GM12878 (cell line): ENCODE measurements around the gene TMEM72.

Source experiments
- EZH2 ChIP-seq: IDR thresholded peaks from 2 replicates; pipeline ENCODE4 v1.6.1; 2012; ENCODE audit warnings: low read depth, mild to moderate bottlenecking, control low read depth, inconsistent platforms, low read length, borderline replicate concordance; ENCODE audit not compliant: control insufficient read depth
- HDAC2 ChIP-seq: fragments of 200-600 bp; sonication (generic); IDR thresholded peaks from 2 replicates; pipeline ENCODE4 v1.6.1; 2017
- JUND ChIP-seq: IDR thresholded peaks from 2 replicates; pipeline ENCODE4 v1.6.1; 2012; ENCODE audit warnings: low read depth, mild to moderate bottlenecking, low read length, improper control_type of control experiment, moderate library complexity
- MEF2A ChIP-seq: IDR thresholded peaks from 2 replicates; pipeline ENCODE4 v1.6.1; 2011; ENCODE audit warnings: low read depth, mild to moderate bottlenecking, low read length, moderate library complexity; ENCODE audit not compliant: insufficient read depth
- MXI1 ChIP-seq: fragments of 150-350 bp; IDR thresholded peaks from 2 replicates; pipeline ENCODE4 v1.6.1; 2011; ENCODE audit warnings: low read depth, mild to moderate bottlenecking, inconsistent platforms, low read length, improper control_type of control experiment
- POLR2A ChIP-seq: IDR thresholded peaks from 2 replicates; pipeline ENCODE4 v1.6.1; 2011; ENCODE audit warnings: low read depth, mild to moderate bottlenecking, low read length
- POLR2AphosphoS2 ChIP-seq: IDR thresholded peaks from 2 replicates; pipeline ENCODE4 v1.6.1; 2011; ENCODE audit warnings: low read depth, mild to moderate bottlenecking, low read length, improper control_type of control experiment, moderate library complexity
- RAD21 ChIP-seq: IDR thresholded peaks from 2 replicates; pipeline ENCODE4 v1.6.1; 2011; ENCODE audit warnings: mild to moderate bottlenecking, low read depth, low read length, moderate library complexity; ENCODE audit not compliant: insufficient read depth
- RAD51 ChIP-seq: fragments of 450-650 bp; IDR thresholded peaks from 2 replicates; pipeline ENCODE4 v1.6.1; 2016; ENCODE audit warnings: moderate library complexity, mild to moderate bottlenecking, inconsistent platforms
- RBBP5 ChIP-seq: fragments of 200-600 bp; sonication (generic); conservative IDR thresholded peaks from 2 replicates; pipeline ENCODE4 v1.6.1; 2016
- RFX5 ChIP-seq: IDR thresholded peaks from 2 replicates; pipeline ENCODE4 v1.6.1; 2011; ENCODE audit warnings: low read depth, low read length, improper control_type of control experiment
- ZNF384 ChIP-seq: IDR thresholded peaks from 2 replicates; pipeline ENCODE4 v1.6.1; 2012; ENCODE audit warnings: low read depth, mild to moderate bottlenecking, low read length, improper control_type of control experiment, borderline replicate concordance
- TF ChIP-seq, protein P1 (sequence below), 3 experiments: IDR thresholded peaks in 2 of 3; conservative IDR thresholded peaks in 1 of 3; 2 replicates each; pipeline ENCODE4 v1.5.1; 2011; ENCODE audit warnings: low read depth in 3 of 3, low read length in 3 of 3, mild to moderate bottlenecking in 3 of 3, control low read depth in 2 of 3, moderate library complexity in 2 of 3, inconsistent platforms in 1 of 3, mixed read lengths in 1 of 3; ENCODE audit not compliant: control insufficient read depth in 2 of 3, insufficient read depth in 1 of 3; ENCODE audit errors: extremely low read depth in 1 of 3
- TF ChIP-seq, protein P2 (sequence below): fragments of 450-650 bp; IDR thresholded peaks from 2 replicates; pipeline ENCODE4 v1.6.1; 2018; ENCODE audit warnings: borderline replicate concordance, mild to moderate bottlenecking; ENCODE audit not compliant: partially characterized antibody

DNA sequence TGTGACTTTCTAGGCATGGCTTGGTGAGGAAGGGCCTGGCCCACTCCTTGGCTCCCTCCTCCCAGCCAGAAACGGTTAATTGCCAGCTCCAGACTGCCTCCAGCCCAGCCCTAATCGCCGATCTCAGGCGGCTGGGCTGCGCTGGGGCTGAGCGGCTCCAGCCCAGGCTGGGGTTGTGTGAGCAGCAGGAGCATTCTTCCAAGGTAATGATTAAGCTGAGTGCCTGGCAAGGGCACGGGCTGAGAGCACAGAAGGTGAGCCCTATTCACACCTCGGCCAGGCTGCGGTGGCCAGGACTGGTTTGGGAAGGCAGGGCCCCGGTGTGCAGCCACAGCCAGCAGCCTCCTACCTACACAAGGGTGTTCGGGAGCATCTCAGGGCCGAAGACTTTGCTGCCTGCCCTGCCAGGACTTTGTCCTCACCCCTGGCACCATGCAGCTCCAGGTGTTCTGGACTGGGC, at the start of gene TMEM72:
- TF ChIP-seq EZH2 (no peak), MEF2A (no peak), POLR2A (no peak), RFX5 (no peak), MXI1 (no peak), RAD51 (no peak), RBBP5 (no peak), HDAC2 (no peak), JUND (no peak), ZNF384 (no peak), RAD21 (no peak), POLR2AphosphoS2 (no peak)
- TF ChIP-seq, protein P1, sequence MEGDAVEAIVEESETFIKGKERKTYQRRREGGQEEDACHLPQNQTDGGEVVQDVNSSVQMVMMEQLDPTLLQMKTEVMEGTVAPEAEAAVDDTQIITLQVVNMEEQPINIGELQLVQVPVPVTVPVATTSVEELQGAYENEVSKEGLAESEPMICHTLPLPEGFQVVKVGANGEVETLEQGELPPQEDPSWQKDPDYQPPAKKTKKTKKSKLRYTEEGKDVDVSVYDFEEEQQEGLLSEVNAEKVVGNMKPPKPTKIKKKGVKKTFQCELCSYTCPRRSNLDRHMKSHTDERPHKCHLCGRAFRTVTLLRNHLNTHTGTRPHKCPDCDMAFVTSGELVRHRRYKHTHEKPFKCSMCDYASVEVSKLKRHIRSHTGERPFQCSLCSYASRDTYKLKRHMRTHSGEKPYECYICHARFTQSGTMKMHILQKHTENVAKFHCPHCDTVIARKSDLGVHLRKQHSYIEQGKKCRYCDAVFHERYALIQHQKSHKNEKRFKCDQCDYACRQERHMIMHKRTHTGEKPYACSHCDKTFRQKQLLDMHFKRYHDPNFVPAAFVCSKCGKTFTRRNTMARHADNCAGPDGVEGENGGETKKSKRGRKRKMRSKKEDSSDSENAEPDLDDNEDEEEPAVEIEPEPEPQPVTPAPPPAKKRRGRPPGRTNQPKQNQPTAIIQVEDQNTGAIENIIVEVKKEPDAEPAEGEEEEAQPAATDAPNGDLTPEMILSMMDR (IDR thresholded peaks at IDR 0.05 in 2 of 3, conservative IDR thresholded peaks at IDR 0.05 in 1 of 3; ENCODE audit: control insufficient read depth in 2 of 3, extremely low read depth in 1 of 3, insufficient read depth in 1 of 3, low read depth in 3 of 3, low read length in 3 of 3) = no peak
- TF ChIP-seq, protein P2, sequence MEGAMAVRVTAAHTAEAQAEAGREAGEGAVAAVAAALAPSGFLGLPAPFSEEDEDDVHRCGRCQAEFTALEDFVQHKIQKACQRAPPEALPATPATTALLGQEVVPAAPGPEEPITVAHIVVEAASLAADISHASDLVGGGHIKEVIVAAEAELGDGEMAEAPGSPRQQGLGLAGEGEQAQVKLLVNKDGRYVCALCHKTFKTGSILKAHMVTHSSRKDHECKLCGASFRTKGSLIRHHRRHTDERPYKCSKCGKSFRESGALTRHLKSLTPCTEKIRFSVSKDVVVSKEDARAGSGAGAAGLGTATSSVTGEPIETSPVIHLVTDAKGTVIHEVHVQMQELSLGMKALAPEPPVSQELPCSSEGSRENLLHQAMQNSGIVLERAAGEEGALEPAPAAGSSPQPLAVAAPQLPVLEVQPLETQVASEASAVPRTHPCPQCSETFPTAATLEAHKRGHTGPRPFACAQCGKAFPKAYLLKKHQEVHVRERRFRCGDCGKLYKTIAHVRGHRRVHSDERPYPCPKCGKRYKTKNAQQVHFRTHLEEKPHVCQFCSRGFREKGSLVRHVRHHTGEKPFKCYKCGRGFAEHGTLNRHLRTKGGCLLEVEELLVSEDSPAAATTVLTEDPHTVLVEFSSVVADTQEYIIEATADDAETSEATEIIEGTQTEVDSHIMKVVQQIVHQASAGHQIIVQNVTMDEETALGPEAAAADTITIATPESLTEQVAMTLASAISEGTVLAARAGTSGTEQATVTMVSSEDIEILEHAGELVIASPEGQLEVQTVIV = no peak
